ENCODE measurements around the gene SLC19A1.
"Not testable (repeated sequence)": the region's sequence is repeated elsewhere in the genome, so short reads cannot be mapped to it uniquely, and the experiment has no call there.

SLC19A1 gene

DNA sequence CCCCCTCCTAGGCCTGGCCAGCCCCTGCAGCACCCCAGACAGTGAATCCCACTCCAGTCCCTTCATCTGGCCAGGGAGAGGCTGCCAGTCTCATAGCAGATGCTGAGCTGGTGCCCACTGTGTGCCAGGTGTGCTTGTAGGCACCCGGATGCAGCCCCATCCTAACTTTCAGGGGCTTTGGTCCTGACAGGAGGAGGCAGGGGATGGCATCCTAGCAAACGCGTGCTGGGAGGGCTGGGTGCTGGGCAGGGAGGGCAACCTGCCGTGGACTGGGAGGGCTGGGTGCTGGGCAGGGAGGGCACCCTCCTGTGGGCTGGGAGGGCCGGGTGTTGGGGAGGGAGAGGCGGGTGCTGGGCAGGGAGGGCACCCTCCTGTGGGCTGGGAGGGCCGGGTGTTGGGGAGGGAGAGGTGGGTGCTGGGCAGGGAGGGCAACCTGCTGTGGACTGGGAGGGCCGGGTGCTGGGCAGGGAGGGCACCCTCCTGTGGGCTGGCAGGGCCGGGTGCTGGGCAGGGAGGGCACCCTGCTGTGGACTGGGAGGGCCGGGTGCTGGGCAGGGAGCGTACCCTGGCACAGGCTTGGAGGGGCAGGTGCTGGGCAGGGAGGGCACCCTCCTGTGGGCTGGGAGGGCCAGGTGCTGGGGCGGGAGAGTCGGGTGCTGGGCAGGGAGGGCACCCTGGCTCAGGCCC, 35.3 kb downstream of the SLC19A1 start:
- DNase-seq (ENCODE audit: low read depth in 1 of 2, low spot score in 1 of 2): no peak

DNA sequence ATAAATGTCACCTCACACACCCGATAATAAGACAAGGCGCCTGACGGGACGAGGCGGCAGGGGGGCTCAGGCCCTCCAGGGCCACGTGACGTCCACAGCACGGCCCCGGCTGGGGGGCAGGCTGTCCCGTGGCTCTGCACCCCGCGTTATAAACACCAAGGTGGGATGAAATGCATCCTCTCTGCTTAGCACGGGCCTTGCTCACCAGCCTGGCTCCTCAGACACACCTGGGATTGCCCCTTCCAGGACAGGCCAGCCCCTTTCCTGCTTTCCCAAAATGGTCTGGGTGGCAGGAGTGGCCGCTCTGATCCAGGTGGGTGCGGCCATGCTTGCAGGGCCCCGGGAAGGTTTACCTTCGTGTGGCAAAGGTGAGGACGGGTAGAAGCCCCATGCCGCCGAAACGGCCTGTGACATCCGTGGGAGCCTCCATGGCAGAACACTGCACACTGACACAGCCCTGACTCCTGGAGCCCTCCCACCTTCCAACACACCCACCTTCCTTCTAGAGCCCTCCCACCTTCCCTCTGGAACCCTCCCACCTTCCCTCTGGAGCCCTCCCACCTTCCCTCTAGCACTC, 35.9 kb downstream of the SLC19A1 start:
- no peak for DNase-seq (ENCODE audit: low read depth in 1 of 2, low spot score in 1 of 2)

DNA sequence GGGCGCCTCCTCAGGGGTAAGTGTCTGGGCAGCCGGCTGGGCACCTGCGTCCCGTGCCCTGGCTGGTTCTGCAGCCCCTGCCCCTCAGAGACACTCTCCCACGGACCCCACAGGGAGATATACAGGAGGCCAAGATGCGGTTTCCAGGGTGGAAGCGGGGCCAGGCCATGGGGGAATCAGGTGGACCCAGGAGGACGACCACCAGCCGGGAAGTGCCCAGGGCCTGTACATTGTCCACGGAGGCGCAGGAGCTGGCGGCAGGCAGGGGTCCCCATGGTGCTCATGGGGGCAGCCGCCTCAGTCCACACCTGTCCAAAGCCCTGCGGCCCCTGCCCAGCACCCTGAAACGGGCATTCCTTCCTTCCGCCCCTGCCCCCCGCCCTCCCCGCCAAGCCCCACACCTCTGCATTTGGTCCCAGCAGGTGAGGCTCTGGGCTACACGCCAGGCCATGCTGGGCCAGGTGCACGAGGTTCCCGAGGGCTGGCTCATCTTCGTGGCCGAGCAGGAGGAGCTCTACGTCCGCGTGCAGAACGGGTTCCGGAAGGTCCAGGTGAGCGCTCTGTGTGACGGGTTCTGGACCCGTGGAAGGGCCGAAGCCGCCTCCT, 36.7 kb downstream of the SLC19A1 start:
- DNase-seq (ENCODE audit: low read depth in 1 of 2, low spot score in 1 of 2): no peak

DNA sequence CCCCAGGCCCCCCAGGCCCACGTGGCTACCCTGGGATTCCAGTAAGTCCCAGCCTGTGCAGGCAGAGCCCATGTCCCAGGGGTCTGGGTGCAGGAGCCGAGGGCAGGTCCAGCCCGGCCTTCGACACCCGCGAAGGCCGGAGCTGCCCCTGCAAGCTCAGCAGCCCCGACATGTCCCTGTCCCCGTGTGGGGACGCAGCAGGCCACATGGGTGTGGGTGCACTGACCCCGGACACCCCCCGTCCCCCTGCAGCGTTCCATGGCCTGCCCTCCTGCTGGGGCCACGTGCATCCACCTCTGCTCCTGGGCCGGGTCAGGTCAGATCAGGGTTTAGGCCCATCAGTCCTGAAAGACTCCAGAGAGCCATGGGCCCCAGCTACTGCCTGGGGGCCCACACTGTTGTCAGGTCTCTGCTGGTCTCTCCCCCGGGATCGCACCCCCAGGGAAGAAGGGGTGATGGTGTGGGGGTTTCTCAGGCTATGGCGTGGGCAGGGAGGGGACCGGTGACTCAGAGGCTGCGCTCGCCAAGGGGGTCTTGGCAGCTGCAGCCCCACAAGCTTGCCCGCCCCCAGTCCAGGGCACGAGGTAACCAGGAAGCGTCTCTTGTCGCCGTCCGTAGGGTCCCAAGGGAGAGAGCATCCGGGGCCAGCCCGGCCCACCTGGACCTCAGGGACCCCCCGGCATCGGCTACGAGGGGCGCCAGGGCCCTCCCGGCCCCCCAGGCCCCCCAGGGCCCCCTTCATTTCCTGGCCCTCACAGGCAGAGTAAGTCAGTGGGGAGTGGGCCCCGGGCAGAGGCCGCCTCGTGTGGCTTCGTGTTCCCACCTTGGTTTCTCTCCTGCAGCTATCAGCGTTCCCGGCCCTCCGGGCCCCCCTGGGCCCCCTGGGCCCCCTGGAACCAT, 37.5 kb downstream of the SLC19A1 start:
- no peak for DNase-seq (ENCODE audit: low read depth in 1 of 2, low spot score in 1 of 2)

DNA sequence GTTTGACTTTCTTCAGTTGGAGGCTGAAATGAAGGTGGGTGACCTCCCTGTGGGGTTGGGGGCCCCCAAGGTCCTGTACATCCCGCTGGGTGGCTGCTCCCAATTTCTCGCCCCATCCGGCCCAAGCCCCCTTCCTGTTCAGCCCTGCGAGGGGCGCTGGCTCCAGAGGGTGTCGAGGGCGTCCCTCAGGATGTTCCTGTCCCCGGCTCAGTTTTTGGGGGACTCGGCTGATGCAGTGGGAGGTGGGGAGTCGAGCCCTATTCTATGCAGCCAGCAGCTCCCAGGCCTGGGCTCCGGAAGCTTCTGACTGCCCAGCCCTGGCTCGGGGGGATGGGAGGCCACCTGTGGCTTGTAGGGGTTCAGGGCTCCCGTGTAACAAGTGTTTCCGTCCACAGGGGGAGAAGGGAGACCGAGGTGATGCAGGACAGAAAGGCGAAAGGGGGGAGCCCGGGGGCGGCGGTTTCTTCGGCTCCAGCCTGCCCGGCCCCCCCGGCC, 38.2 kb downstream of the SLC19A1 start:
- DNase-seq (ENCODE audit: low read depth in 1 of 2, low spot score in 1 of 2): no peak

DNA sequence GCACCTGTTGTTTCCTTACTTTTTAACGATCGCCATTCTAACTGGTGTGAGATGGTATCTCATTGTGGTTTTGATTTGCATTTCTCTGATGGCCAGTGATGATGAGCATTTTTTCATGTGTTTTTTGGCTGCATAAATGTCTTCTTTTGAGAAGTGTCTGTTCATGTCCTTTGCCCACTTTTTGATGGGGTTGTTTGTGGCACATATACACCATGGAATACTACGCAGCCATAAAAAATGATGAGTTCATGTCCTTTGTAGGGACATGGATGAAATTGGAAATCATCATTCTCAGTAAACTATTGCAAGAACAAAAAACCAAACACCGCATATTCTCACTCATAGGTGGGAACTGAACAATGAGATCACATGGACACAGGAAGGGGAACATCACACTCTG, 39.0 kb downstream of the SLC19A1 start:
- DNase-seq (ENCODE audit: low read depth in 1 of 2, low spot score in 1 of 2): not testable (repeated sequence)

DNA sequence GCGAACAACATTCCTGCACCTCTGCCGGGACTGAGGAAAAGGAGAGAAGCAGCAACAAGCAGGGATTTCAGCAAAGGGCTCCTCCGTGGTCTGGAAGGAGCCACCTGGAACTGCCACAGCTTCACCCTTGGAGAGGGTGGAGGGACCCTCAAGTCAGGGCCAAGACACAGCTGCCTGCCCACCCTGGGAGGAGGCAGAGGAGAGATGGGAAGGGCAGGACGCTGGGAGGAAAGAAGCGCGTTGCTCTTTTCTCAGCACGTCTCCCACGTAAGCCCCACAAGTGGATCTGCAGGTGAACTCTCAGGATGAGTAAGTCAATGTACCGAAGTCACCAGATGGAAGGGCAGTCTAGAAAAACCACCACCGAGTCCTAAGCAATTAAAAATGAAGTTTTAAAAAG, 39.6 kb downstream of the SLC19A1 start:
- DNase-seq (ENCODE audit: low read depth in 1 of 2, low spot score in 1 of 2): no peak

DNA sequence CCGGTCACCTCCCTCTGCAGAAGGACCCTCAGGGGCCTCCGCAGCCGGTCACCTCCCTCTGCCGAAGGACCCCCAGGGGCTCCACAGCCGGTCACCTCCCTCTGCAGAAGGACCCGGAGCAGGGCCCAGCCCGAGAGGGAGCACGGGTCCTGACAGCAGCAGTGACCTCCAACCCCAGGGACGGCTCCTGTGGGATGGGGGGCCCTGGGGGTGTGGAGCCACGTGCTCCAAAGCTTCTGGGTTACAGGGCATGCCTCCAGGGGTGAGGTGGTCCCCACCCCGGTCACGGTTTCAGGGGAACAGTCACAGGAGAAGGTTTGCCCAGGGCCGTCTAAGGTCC, 40.3 kb downstream of the SLC19A1 start:
- DNase-seq (ENCODE audit: low read depth in 1 of 2, low spot score in 1 of 2): no peak

DNA sequence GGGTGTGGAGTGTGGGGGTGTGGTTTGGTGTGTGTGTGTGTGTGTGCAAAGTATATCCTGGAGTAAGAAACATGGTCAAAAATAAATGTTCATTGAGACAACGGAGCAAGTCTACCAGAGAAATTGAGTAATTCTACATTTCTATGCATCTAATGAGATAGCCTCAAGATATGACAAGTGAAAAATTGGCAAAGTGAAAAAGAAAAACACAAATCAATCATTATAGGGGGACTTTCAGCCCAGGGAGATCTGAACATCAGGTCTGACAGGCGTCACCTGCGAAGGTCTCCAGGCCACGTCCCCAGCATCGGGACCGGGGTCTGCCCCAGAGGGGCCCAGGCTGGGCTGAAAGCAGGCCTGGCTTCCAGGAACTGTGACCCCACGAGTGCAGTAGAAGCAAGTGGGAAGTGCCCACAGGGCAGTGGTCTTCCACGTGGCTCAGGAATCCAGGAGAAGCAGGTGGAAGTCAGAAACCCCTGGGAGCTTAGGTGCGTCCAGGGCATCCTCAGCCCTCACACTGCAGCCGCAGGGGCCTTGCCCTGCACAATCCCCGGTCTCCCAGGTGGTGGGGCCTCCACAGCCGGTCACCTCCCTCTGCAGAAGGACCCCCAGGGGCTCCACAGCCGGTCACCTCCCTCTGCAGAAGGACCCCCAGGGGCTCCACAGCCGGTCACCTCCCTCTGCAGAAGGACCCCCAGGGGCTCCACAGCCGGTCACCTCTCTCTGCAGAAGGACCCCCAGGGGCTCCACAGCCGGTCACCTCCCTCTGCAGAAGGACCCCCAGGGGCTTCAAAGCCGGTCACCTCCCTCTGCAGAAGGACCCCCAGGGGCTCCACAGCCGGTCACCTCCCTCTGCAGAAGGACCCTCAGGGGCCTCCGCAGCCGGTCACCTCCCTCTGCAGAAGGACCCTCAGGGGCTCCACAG, 40.9 kb downstream of the SLC19A1 start:
- not testable (repeated sequence) for DNase-seq (ENCODE audit: low read depth in 1 of 2, low spot score in 1 of 2)

DNA sequence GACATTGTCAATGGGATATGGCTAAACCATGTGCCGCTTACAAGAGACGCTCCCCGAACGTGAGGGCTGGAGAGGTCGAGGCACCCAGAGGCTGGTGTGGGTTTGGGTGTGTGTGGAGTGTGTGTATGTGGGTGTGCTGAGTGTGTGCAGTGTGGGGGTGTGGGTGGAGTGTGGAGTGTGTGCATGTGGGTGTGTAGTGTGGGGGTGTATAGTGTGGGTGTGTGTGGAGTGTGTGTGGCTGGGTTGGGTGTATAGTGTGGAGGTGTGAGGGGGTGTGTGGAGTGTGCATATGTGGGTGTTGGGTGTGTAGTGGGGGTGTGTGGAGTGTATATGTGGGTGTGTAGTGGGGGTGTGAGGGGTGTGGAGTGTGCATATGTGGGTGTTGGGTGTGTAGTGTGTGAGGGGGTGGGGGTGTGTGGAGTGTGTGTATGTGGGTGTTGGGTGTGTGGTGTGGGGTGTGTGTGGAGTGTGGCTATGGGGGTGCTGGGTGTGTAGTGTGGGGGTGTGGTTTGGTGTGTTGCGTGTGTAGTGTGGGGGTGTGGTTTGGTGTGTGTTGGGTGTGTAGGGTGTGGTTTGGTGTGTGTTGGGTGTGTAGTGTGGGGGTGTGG, 42.2 kb downstream of the SLC19A1 start:
- no peak for DNase-seq (ENCODE audit: low read depth in 1 of 2, low spot score in 1 of 2)

DNA sequence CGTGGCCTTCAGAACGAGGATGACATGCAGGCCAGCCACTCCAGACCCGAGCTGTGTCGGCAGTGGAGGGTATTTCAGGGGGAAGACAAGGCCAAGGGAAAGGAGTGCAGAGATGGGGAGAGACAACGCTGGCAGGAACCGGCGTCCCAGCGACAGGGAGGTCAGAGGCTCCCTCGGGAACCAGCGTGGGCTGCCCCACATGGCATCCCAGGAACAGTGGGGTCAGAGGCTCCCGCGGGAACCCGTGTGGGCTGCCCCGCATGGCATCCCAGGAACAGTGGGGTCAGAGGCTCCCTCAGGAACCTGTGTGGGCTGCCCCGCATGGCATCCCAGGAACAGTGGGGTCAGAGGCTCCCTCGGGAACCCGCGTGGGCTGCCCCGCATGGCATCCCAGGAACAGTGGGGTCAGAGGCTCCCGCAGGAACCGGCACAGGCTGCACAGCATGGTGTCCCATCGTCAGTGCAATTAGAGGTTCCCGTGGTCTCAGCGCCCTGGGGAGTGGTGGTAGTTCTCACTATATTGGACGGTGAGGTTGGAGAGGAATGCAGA, 43.0 kb downstream of the SLC19A1 start:
- no peak for DNase-seq (ENCODE audit: low read depth in 1 of 2, low spot score in 1 of 2)

DNA sequence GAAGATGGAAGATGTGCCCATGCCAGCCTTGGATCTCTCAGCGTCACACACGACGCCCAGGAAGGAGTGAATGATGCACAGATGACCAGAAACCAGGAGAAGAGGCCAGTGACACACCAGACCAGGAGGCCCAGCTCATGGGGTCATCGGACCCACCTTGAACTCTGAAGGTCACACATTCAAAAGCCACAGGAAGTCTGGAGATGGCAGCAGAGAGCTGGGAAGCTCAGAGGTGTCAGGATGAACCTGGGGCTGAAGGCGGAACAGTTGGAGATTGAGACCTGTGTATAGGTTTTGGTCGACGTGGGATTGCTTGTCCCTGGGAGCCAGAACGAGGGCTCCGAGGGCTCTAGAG, 43.6 kb downstream of the SLC19A1 start:
- DNase-seq (ENCODE audit: low read depth in 1 of 2, low spot score in 1 of 2): no peak

DNA sequence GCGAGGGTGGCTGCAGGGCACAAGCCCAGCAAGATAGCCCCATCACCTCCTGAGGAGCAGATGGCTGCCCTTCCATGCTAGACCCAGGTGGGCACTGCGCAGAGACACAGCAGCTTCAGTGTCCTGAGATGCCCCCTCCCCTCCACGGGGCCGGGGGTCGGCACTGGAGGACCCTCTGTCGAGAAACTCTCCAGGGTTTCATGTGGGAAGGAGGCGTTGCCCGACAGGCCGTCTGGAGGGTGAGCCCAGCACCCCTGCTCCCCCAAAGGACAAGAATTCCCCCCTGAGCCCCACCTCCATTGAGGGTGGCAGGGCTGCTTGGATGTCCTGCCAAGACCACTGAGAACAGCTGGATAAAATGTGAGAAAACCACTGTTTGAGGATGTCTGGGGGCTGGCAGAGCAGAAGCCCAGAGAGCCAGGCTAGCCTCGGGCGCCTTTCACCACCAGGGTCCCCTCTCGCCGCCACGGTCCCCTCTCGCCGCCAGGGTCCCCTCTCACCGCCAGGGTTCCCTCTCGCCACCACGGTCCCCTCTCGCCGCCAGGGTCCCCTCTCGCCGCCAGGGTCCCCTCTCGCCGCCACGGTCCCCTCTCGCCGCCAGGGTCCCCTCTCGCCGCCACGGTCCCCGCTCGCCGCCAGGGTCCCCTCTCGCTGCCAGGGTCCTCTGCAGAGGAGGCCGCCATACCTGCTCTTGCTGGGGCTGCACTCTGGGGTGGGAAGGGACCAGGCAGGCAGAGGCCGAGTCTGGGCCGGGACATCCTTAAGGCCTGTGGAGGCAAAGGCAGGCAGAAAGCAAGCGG, 44.2 kb downstream of the SLC19A1 start:
- no peak for DNase-seq (ENCODE audit: low read depth in 1 of 2, low spot score in 1 of 2)

DNA sequence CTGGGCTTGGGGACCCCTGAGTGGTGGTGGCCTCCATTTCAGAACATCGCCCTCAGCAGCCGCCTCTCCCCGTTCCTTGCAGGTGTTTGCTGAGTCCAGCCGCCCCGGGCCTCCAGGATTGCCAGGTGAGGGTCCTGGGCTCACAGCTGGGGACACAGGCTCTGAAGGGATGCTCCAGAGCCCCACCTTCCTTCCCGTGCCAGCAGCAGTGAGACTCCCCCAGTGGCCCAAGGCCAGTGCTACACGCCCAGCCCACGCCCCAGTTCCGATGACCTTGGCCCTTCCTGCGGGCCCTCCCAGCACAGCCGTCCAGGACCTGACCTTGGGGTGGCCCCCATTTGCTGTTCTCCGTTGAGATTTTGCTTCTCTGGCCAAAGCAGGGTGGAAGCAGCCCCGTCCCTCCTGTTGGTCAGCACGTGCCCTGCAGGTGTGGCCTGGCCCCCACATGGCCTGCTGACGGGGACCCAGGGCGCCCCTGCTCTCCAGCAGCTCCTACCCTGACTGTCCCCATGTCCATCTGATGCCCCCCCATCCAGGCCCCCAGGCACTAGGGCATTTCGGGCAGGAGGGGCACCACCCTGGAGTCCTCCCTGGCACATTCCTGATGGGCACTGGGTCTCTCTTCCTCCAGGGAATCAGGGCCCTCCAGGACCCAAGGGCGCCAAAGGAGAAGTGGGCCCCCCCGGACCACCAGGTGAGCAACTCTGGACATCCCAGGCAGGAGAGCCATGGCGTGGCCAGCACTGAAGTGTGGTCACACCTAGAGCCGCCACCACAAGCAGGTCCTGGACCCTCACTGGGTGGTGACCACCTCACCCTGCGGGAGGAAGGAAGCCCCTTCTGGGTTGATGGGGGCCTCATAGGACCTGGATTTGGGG, 45.0 kb downstream of the SLC19A1 start:
- DNase-seq (ENCODE audit: low read depth in 1 of 2, low spot score in 1 of 2): no peak

DNA sequence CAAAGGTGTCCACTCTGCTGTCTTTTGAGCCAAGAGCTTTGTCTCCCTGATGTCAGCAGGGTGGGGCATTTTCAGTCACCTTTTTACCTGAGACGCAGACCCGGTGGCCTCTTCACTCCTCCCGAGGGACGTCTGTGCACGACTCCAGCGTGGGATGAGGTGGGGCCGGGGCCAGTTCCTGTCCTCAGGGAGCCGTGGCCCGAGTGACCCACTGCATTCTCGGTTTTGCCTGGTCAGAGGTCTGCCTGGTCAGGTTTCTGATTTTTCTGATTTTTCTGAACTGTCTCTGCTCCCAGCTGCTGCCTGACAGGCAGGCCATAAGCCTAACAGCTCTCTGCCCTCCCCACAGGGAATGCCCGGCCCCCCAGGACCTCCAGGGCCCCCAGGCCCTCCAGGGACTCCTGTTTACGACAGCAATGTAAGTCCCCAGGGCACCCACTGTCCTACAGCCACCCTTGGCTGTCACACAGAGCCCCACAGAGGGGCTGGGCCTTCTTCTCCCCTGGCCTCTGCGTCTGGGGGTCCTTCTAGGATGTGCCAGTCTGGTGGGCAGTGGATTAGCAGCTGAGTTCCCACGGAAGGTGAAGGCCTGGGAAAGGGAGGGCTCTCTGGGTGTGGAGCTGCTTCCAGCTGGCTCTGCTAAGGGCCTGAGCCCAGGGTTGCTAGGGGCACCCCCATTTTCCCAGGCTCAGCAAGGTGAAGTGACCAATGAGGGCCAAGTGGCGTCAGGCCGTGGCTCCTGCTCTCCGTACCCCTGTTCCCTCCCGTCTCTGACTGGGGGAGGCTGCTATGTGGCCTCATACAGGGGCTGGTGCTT, 45.9 kb downstream of the SLC19A1 start:
- DNase-seq (ENCODE audit: low read depth in 1 of 2, low spot score in 1 of 2): no peak

DNA sequence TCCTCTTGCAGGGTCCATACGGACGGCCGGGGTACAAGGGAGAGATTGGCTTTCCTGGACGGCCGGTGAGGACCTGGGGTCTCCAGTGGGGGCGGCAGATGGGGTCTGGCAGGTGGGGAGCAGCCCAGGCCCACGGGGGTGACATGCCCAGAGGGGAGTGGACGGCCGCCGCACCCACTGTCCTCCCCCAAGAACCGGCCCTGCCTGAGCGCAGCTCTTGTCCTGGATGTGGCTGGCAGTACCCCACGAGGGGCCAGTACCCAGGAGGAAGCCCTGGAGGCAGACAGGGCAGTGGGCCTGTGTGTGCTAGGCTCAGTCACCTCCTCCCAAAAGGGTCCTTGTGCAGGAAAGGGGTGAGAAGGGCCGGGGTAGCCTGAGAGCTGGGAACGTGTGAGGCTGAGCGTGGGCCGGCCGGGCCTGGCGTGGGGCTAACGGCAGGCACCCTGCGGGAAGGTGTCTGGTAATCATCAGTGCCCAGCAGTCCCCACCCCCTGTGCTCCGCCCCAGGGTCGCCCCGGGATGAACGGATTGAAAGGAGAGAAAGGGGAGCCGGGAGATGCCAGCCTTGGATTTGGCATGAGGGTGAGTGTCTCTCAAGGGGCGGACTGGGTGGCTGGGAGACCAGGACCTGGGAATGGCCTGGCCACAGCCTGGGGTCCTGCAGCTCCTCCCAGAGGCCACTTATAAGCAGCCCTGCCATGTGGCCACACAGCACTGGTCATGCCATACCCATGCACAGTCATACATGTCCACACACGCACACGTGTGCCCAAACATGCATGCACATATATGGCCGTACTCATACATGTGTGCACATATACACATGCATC, 47.2 kb downstream of the SLC19A1 start:
- DNase-seq (ENCODE audit: low read depth in 1 of 2, low spot score in 1 of 2): no peak

Data from activated CD4-positive, alpha-beta T cell treated with anti-CD3 and anti-CD28 coated beads, Interleukin-2, amount 50 U/mL, for 24 hours (primary cell).